SH-SY5Y (cell line): ENCODE data around the gene OR4D1.

Source experiments
- GATA2 ChIP-seq: IDR thresholded peaks from 2 replicates; pipeline ENCODE4 v1.6.1; 2011; ENCODE audit warnings: mild to moderate bottlenecking, low read depth, low read length
- GATA3 ChIP-seq: IDR thresholded peaks from 2 replicates; pipeline ENCODE4 v1.6.1; 2011; ENCODE audit warnings: low read depth, mild to moderate bottlenecking, low read length, moderate library complexity

DNA sequence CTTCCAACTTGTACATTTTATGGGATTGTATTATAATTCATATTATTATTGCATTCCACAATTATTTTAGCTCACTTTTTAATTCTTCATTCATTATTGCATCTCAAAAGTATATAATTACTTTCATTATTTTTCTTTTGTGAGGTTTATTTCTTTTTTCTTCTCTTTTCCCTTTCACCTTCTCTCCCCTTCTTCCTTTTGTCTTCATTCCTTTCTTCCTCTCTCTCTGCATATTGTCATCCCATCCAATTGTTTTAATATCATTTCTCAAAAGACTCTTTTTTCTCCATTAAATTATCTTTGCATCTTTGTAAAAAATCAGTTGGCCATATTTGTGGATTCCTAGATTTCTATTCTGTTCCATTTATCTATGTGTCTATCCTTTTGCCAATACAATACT, 47.7 kb upstream of the OR4D1 start:
- TF ChIP-seq GATA2, result no peak
- no peak for TF ChIP-seq GATA3
